H1 (cell line): ENCODE measurements around the gene OSCP1. TPM values are rescaled to one million over a fixed set of nuclear protein-coding genes. Genes with fewer than 3 reads are reported as not detected.

Experiments used
- CTCF ChIA-PET: fragments of 300-600 bp; sonication (Branson Sonifier 250); formaldehyde crosslinking; loops from one replicate; lab custom pipeline; 2021; ENCODE audit not compliant: partially characterized antibody; lab: Charles Lee
- POLR2A ChIA-PET: fragments of 300-600 bp; sonication (Branson Sonifier 250); formaldehyde crosslinking; loops from one replicate; lab custom pipeline; 2021; ENCODE audit warnings: inconsistent platforms; ENCODE audit not compliant: partially characterized antibody; lab: Charles Lee
- DNase-seq, 2 experiments: peaks; one replicate each; pipeline versions ENCODE4 v3.0.0 to v3.0.0-alpha.2; 2010 to 2022; ENCODE audit warnings: low spot score in 2 of 2, low read depth in 1 of 2, mixed read lengths in 1 of 2
- FAIRE-seq: peaks from 2 replicates; lab custom pipeline; 2011; peaks lifted over from hg19 to GRCh38; lab: Jason Lieb, UNC
- H2AFZ ChIP-seq: 2 replicates; pipeline ENCODE4 v1.8.1; 2012; ENCODE audit warnings: low read length, inconsistent platforms
- H2AK5ac ChIP-seq: 2 replicates; pipeline ENCODE4 v1.6.1; 2013; ENCODE audit warnings: low read depth, low read length
- H2BK120ac ChIP-seq: replicated peaks from 2 replicates; pipeline ENCODE3; 2013; ENCODE audit warnings: low read depth, low read length, inconsistent platforms
- H2BK12ac ChIP-seq: 2 replicates; pipeline ENCODE4 v1.6.1; 2013; ENCODE audit warnings: low read depth, low read length
- H2BK15ac ChIP-seq: 2 replicates; pipeline ENCODE4 v1.6.1; 2013; ENCODE audit warnings: low read length
- H2BK20ac ChIP-seq: 2 replicates; pipeline ENCODE4 v1.6.1; 2013; ENCODE audit warnings: low read length
- H2BK5ac ChIP-seq: 2 replicates; pipeline ENCODE4 v1.6.1; 2013; ENCODE audit warnings: low read depth, low read length
- H3K14ac ChIP-seq: 2 replicates; pipeline ENCODE4 v1.6.1; 2013; ENCODE audit warnings: inconsistent platforms; ENCODE audit not compliant: insufficient read length
- H3K18ac ChIP-seq: 2 replicates; pipeline ENCODE4 v1.6.1; 2013; ENCODE audit warnings: low read length; ENCODE audit errors: extremely low read depth
- H3K23ac ChIP-seq: 2 replicates; pipeline ENCODE4 v1.6.1; 2013; ENCODE audit warnings: inconsistent platforms; ENCODE audit not compliant: insufficient read length
- H3K23me2 ChIP-seq: 2 replicates; pipeline ENCODE4 v1.6.1; 2013; ENCODE audit warnings: low read depth, low read length
- H3K27ac ChIP-seq: 2 replicates; pipeline ENCODE4 v1.6.1; 2011; ENCODE audit warnings: low read depth, low read length, inconsistent platforms
- H3K27me3 ChIP-seq, 4 experiments: replicated peaks in 1 of 4; 1 replicate in 1 of 4; 2 replicates in 3 of 4; pipeline versions ENCODE4 v1.6.1 to v1.8.1; 2011 to 2013; ENCODE audit warnings: low read length in 3 of 4, mild to moderate bottlenecking in 3 of 4, inconsistent platforms in 2 of 4, mixed read lengths in 2 of 4, moderate library complexity in 1 of 4; ENCODE audit not compliant: control insufficient read depth in 3 of 4, insufficient read depth in 3 of 4; ENCODE audit errors: extremely low read depth in 1 of 4
- H3K36me3 ChIP-seq, 4 experiments: 2 replicates each; pipeline versions ENCODE4 v1.6.1 to v1.8.1; 2011 to 2013; ENCODE audit warnings: mild to moderate bottlenecking in 4 of 4, low read length in 3 of 4, moderate library complexity in 2 of 4, control low read depth in 1 of 4, inconsistent platforms in 1 of 4; ENCODE audit not compliant: insufficient read depth in 4 of 4, control insufficient read depth in 2 of 4
- H3K4ac ChIP-seq: replicated peaks from 2 replicates; pipeline ENCODE3; 2013; ENCODE audit warnings: low read length, low read depth, mixed read lengths, inconsistent platforms; ENCODE audit not compliant: insufficient read length
- H3K4me1 ChIP-seq, 4 experiments: replicated peaks in 1 of 4; 1 replicate in 1 of 4; 2 replicates in 3 of 4; pipeline versions ENCODE4 v1.6.1 to v1.8.1; 2011 to 2013; ENCODE audit warnings: low read length in 3 of 4, inconsistent platforms in 2 of 4, mixed read lengths in 1 of 4; ENCODE audit not compliant: insufficient read depth in 4 of 4, control insufficient read depth in 3 of 4
- H3K4me2 ChIP-seq, 2 experiments: 2 replicates each; pipeline versions ENCODE4 v1.6.1 to v1.8.1; 2011 to 2013; ENCODE audit warnings: low read depth in 2 of 2, low read length in 2 of 2, control low read depth in 1 of 2, inconsistent platforms in 1 of 2, mild to moderate bottlenecking in 1 of 2; ENCODE audit not compliant: insufficient read depth in 1 of 2
- H3K4me3 ChIP-seq, 4 experiments: fragments of 200-600, 300-600 bp in 1 of 4; sonication (generic), shearing (Covaris generic), sonication (Bioruptor Twin) in 1 of 4; 2 replicates each; pipeline versions ENCODE4 v1.5.1 to v1.8.1; 2011 to 2016; ENCODE audit warnings: low read length in 4 of 4, low read depth in 3 of 4, control low read depth in 2 of 4, inconsistent platforms in 2 of 4, mild to moderate bottlenecking in 2 of 4, mixed read lengths in 1 of 4, moderate library complexity in 1 of 4; ENCODE audit not compliant: insufficient read depth in 2 of 4; ENCODE audit errors: extremely low read depth in 1 of 4
- H3K56ac ChIP-seq: replicated peaks from 2 replicates; pipeline ENCODE3; 2013; ENCODE audit warnings: low read depth, mild to moderate bottlenecking, mixed read lengths, low read length, inconsistent platforms; ENCODE audit not compliant: insufficient read length
- H3K79me1 ChIP-seq: 2 replicates; pipeline ENCODE4 v1.6.1; 2013; ENCODE audit warnings: low read depth, low read length, control low read depth
- H3K79me2 ChIP-seq, 2 experiments: 2 replicates each; pipeline versions ENCODE4 v1.6.1 to v1.8.1; 2012 to 2013; ENCODE audit warnings: low read length in 2 of 2, mild to moderate bottlenecking in 2 of 2, inconsistent platforms in 1 of 2; ENCODE audit not compliant: insufficient read depth in 2 of 2, control insufficient read depth in 1 of 2
- H3K9ac ChIP-seq, 4 experiments: replicated peaks in 1 of 4; 1 replicate in 1 of 4; 2 replicates in 3 of 4; pipeline versions ENCODE4 v1.6.1 to v1.8.1; 2011 to 2013; ENCODE audit warnings: low read depth in 3 of 4, low read length in 3 of 4, control low read depth in 2 of 4, mild to moderate bottlenecking in 2 of 4, moderate library complexity in 2 of 4, inconsistent platforms in 1 of 4; ENCODE audit errors: extremely low read depth in 1 of 4
- H3K9me3 ChIP-seq, 2 experiments: 2 replicates each; pipeline versions ENCODE4 v1.6.1 to v1.8.1; 2012 to 2013; ENCODE audit warnings: mild to moderate bottlenecking in 2 of 2, moderate library complexity in 2 of 2, control low read depth in 1 of 2, inconsistent platforms in 1 of 2, low read depth in 1 of 2, low read length in 1 of 2, mixed read lengths in 1 of 2; ENCODE audit not compliant: insufficient read depth in 2 of 2
- H4K20me1 ChIP-seq, 2 experiments: replicated peaks in 1 of 2; 2 replicates each; pipeline versions ENCODE3 to v1.8.1; 2011 to 2013; ENCODE audit warnings: inconsistent platforms in 2 of 2, low read length in 2 of 2, mild to moderate bottlenecking in 1 of 2; ENCODE audit not compliant: insufficient read depth in 2 of 2, control insufficient read depth in 1 of 2
- H4K5ac ChIP-seq: 2 replicates; pipeline ENCODE4 v1.6.1; 2013; ENCODE audit warnings: low read length, low read depth, mixed read lengths, inconsistent platforms; ENCODE audit not compliant: insufficient read length
- H4K8ac ChIP-seq: 2 replicates; pipeline ENCODE4 v1.8.0; 2013; ENCODE audit warnings: mild to moderate bottlenecking, moderate library complexity, low read length, inconsistent platforms; ENCODE audit not compliant: insufficient read depth; ENCODE audit errors: extremely low read depth
- H4K91ac ChIP-seq: replicated peaks from 2 replicates; pipeline ENCODE3; 2013; ENCODE audit warnings: low read length, mixed read lengths, inconsistent platforms; ENCODE audit not compliant: insufficient read length
- ATF2 ChIP-seq: IDR thresholded peaks from 2 replicates; pipeline ENCODE4 v1.6.1; 2012; ENCODE audit warnings: low read length, inconsistent platforms
- BACH1 ChIP-seq: IDR thresholded peaks from 2 replicates; pipeline ENCODE4 v1.6.1; 2012; ENCODE audit warnings: low read length, improper control_type of control experiment
- BRCA1 ChIP-seq: IDR thresholded peaks from 2 replicates; pipeline ENCODE4 v1.6.1; 2012; ENCODE audit warnings: low read depth, low read length, improper control_type of control experiment
- CHD2 ChIP-seq: IDR thresholded peaks from 2 replicates; pipeline ENCODE4 v1.6.1; 2012; ENCODE audit warnings: low read length, improper control_type of control experiment
- HDAC6 ChIP-seq: IDR thresholded peaks from one replicate; pipeline ENCODE4 v1.7.1; 2012; ENCODE audit warnings: low read depth, mild to moderate bottlenecking, inconsistent platforms, low read length, moderate library complexity
- MAFK ChIP-seq: IDR thresholded peaks from 2 replicates; pipeline ENCODE4 v1.6.1; 2012; ENCODE audit warnings: low read depth, mild to moderate bottlenecking, improper control_type of control experiment, low read length
- PHF8 ChIP-seq: fragments of 200-600 bp; sonication (generic); conservative IDR thresholded peaks from 2 replicates; pipeline ENCODE4 v1.7.1; 2012; ENCODE audit warnings: low read depth, mild to moderate bottlenecking, inconsistent platforms, low read length, moderate library complexity
- POLR2AphosphoS5 ChIP-seq: IDR thresholded peaks from 2 replicates; pipeline ENCODE4 v1.6.1; 2011; ENCODE audit warnings: low read depth, low read length
- WGBS, 2 experiments: shearing (Covaris generic) in 1 of 2; methylation state at CpG; one replicate each; pipeline versions ENCODE4 v1.1.6 to v1.1.7; 2013 to 2015; ENCODE audit warnings: low lambda C conversion rate in 2 of 2, mixed read lengths in 2 of 2, inconsistent platforms in 1 of 2, low coverage in 1 of 2, missing lambda C conversion rate in 1 of 2; ENCODE audit not compliant: insufficient replicate concordance in 2 of 2, insufficient coverage in 1 of 2, insufficient read length in 1 of 2; ENCODE audit errors: extremely low coverage in 1 of 2, missing lambda C conversion rate in 1 of 2; 5-methylcytosine and 5-hydroxymethylcytosine counted together
- polyA plus RNA-seq, 7 experiments: library from polyadenylated mRNA; depleted of rRNA in 3 of 7; stranded (reverse) in 5 of 7; unstranded in 2 of 7; fragments of >200 nt in 5 of 7; fragments of 200-250 nt in 2 of 7; gene quantifications; 1 replicate in 5 of 7; 2 replicates in 1 of 7; 4 replicates in 1 of 7; pipeline versions ENCODE4 v1.2.1 to v1.2.3, GENCODE V29; 2011 to 2013; ENCODE audit warnings: missing spikeins in 2 of 7, mixed read lengths in 2 of 7
- total RNA-seq: library from RNA; stranded (reverse); fragmentation: NEBNext Ultra II Directional; extraction: Animal tissue kit (Norgen Biotek cat#: 25700); gene quantifications from 2 replicates; pipeline ENCODE4 v1.2.1, GENCODE V29; 2021

OSCP1 gene
- total and polyA plus RNA-seq, 2 of the 8 experiments (the other 6 are each of a cell fraction or from before 2014, with no cell fraction given), result 1.8 to 3.3 TPM

DNA sequence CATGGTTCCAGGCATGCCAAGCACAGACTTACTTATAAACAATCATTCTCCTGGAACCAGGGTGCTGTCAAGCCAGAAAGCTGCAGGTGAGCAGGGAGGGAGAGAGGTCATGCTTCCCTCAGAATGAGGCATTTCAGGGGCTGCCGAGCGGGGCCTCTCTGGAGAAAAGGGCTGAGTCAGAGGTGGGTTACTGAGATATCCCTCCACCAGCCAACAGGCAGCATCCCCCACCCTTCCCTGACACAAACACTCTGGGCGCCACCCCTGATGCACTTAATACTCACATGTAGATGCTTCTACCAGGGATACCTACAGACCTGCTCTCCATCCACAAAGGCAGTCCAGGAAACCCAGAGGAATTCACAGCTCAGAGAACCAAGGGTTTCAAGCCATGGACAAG is 77.6 kb downstream of the OSCP1 start:
- Histone ChIP-seq H3K23ac (no peak overlapping the region), H2BK20ac (peak overlapping the region; percentile 82; the same call in 1 of the 2 replicates), H2BK15ac (peak overlapping the region; percentile 94; the same call in 1 of the 2 replicates), H3K56ac (no peak overlapping the region), H3K4ac (peak overlapping the region; percentile 85), H2AFZ (no peak overlapping the region), H3K36me3 (no peaks in the 10 kb centered on the region), H4K20me1 (peaks cover 0 to 9% of the 10 kb centered on the region in 2 experiments), H3K4me2 (no peak overlapping the region; a peak in 1 of 4 replicates), H3K27me3 (no peaks in the 10 kb centered on the region), H2AK5ac (peak overlapping the region; percentile 46; the same call in 1 of the 2 replicates), H3K18ac (no peak overlapping the region; the same call in 1 of the 2 replicates), H4K5ac (no peak overlapping the region), H2BK120ac (no peak overlapping the region), H2BK5ac (peak overlapping the region; percentile 4; the same call in 1 of the 2 replicates), H4K91ac (peak overlapping the region; percentile 61), H3K9ac (0 out of 7 replicates have a peak overlapping the region, but pooled peaks of 1 of the 4 experiments have one; percentile 1), H3K79me2 (peaks cover 0 to 42% of the 10 kb centered on the region in 2 experiments; a peak in 2 of 4 replicates), H3K9me3 (no peaks in the 10 kb centered on the region), H3K23me2 (no peaks in the 10 kb centered on the region), H3K14ac (no peak overlapping the region), H3K4me3 (no peak overlapping the region; a peak in 1 of 8 replicates), H3K4me1 (peaks cover 12 to 34% (median 20%) of the 10 kb centered on the region in 4 experiments), H2BK12ac (peak overlapping the region; percentile 39; the same call in 1 of the 2 replicates), H3K79me1 (no peaks in the 10 kb centered on the region; the same call in 1 of the 2 replicates), H4K8ac (no peak overlapping the region), H3K27ac (no peak overlapping the region)
- FAIRE-seq (no peak), DNase-seq (no peak)
- 77% methylated on average over 3 of the region's 3 CpGs; no CpG with 5 or more reads in 1 of the 2 experiments for WGBS, 2 experiments
- TF ChIP-seq CHD2, result no peak
- TF ChIP-seq HDAC6, result no peak
- no peak for TF ChIP-seq ATF2
- TF ChIP-seq MAFK, result peak; percentile 81; the same call in 1 of the 2 replicates
- peak; percentile 93 for TF ChIP-seq BACH1
- TF ChIP-seq BRCA1, result no peak
- TF ChIP-seq PHF8, result no peak
- no peak for TF ChIP-seq POLR2AphosphoS5
- ChIA-PET CTCF (interaction anchor here (1.2 to 7.9 kb wide), 3 partner anchors 8 to 47 kb away, joined by 3 to 90 read pairs (median 4); partner anchors contain the start of genes LSM10 and STK40), POLR2A (no interaction called here)
